GM12864 (cell line): ENCODE results near the gene IGSF21.

ENCODE experiments used
- DNase-seq: peaks from one replicate; pipeline ENCODE4 v3.0.0-alpha.2; 2011; ENCODE audit warnings: low read depth
- H3K4me3 ChIP-seq: 2 replicates; pipeline ENCODE4 v1.5.1; 2011; ENCODE audit warnings: mild to moderate bottlenecking, low read depth, low read length, control low read depth
- TF ChIP-seq, protein P1 (sequence below): IDR thresholded peaks from 2 replicates; pipeline ENCODE4 v1.5.1; 2011; ENCODE audit warnings: low read depth, mild to moderate bottlenecking, moderate library complexity, low read length, control low read depth, inconsistent platforms; ENCODE audit errors: missing control alignments

IGSF21 gene

DNA sequence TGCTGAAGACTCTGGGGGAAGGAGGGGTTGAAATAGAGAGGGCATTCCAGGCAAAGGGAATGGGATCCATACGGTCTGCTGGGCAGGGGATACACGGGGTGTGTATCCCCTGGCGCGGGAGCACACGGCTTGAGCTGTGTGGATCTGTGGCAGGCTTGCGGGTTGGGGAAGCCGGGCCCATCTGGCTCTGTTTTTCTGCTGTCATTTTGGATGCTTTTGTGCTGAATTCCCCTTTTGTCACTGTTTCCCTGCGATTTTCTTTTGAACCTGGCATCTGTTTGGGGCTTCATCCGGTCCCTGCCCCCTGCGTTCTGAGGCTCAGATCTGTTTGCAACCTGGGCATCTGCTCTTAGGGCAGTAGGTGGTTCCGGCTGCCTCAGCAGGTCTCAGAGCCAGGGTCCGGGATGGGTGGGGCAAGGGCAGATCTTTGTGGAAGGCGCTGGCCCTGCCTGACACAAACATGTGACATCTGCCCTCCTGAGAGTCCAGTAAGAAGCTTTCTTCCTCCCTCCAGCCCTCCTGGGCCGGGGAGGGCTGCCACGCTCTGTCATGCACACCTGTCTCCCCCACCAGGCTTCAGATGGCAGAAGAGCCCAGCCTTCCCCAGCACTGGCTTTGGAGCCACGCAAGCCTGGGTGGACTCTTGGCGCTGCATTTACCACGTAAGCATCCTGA is 84.0 kb downstream of the IGSF21 start:
- TF ChIP-seq, protein P1, sequence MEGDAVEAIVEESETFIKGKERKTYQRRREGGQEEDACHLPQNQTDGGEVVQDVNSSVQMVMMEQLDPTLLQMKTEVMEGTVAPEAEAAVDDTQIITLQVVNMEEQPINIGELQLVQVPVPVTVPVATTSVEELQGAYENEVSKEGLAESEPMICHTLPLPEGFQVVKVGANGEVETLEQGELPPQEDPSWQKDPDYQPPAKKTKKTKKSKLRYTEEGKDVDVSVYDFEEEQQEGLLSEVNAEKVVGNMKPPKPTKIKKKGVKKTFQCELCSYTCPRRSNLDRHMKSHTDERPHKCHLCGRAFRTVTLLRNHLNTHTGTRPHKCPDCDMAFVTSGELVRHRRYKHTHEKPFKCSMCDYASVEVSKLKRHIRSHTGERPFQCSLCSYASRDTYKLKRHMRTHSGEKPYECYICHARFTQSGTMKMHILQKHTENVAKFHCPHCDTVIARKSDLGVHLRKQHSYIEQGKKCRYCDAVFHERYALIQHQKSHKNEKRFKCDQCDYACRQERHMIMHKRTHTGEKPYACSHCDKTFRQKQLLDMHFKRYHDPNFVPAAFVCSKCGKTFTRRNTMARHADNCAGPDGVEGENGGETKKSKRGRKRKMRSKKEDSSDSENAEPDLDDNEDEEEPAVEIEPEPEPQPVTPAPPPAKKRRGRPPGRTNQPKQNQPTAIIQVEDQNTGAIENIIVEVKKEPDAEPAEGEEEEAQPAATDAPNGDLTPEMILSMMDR = no peak
- DNase-seq = no peak
- no peak overlapping the region for H3K4me3 ChIP-seq

DNA sequence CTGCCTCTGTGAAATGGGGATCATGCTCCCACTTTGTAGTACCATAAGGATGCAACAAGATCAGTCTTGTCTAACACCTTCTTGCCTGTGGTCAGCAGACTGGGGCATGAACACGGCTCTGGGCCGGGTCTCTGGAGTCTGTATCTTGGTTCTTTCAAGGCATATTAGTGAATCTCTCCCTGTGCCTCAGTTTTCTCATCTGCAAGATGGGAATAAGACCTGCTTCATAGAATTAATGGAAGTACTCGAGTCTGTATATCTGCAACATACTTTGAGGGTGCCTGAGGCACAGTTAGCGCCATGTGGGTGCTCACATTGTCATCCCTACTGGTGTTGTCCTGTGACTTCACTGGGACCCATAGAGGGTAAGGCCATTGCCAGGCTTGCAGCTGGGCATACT is 84.6 kb downstream of the IGSF21 start:
- DNase-seq = no peak
- TF ChIP-seq, protein P1 = no peak
- no peak overlapping the region for H3K4me3 ChIP-seq

DNA sequence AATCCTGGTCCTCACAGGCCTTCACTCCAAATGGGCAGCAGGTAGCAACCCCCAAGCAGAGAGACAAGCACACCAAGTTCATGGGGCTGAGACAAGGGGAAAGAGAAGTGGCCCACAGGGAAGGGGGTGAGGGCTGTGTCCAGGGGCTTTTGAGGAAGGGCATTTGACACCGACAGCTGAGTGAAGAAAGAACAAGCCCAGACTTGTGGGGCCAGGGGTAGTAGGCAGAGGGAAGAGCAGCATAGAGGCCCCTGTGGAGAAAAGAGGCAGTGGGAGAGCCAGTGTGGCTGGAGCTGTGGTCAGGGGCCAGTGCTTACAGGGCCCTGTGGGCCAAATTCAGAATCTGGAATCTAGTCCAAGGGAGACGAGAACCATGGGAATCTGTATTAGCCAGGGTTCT is 85.4 kb downstream of the IGSF21 start:
- no peak for DNase-seq
- no peak overlapping the region for H3K4me3 ChIP-seq
- TF ChIP-seq, protein P1 = no peak

DNA sequence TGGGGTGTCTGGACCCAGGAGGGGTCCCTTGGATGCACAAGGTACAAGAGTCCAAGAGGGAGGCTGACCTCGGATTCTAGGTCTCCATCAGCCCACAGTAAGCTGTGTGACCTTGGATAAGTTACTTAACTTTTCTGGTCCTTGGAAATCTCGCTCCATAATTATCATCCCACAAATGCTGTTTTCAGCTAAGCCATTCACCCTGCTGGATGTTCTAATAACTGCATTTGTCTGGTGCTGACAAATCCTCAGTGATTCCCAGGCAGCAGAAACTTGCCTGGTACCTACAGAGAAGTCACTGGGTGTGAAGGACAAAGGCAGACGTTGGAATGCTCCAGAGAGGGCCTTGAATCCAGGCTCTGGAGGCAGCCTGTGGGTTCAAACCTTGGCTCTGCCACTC is 89.7 kb downstream of the IGSF21 start:
- TF ChIP-seq, protein P1 = peak; percentile 2
- H3K4me3 ChIP-seq = no peak overlapping the region
- no peak for DNase-seq

DNA sequence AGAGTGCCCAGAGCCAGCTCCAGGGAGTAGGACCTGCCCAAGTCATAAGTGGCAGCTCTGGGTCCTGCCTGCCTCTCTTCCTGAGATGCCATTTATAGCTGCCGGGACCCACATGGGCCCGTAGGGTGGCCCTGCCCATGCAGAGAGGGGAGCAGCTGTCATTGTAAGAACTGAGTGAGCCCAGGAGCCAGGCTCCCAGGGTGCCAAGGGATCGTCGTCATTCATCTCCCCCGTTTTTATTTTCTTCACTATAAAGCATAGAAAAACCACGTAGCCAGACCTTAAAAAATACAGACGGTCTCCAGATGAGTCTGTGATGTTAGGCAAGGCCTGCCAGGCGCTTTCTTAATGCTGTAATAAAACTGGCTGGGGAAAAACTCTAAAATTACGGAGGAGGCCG is 90.7 kb downstream of the IGSF21 start:
- H3K4me3 ChIP-seq = no peak overlapping the region
- no peak for DNase-seq
- TF ChIP-seq, protein P1 = no peak

DNA sequence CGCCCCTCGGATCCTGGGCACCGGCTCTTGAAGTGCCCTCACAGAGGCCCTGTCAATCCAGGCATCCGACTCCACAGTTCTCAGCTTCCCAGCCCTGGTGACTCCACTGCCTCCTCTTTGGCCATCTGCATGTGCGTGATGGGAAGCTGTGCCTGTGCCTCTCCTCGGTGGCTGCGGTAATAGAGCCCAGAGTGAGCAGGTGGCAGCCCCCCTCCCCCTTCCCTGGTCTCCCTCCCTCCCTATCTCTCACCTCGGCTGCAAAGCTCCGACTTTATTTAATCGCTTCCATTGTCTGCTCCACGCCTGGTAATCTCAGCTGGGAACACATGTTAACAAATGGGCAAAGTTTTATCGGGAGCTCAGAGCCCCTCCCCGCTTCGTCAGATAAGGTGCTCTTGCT is 91.9 kb downstream of the IGSF21 start:
- DNase-seq = no peak
- H3K4me3 ChIP-seq = no peak overlapping the region
- TF ChIP-seq, protein P1 = no peak

DNA sequence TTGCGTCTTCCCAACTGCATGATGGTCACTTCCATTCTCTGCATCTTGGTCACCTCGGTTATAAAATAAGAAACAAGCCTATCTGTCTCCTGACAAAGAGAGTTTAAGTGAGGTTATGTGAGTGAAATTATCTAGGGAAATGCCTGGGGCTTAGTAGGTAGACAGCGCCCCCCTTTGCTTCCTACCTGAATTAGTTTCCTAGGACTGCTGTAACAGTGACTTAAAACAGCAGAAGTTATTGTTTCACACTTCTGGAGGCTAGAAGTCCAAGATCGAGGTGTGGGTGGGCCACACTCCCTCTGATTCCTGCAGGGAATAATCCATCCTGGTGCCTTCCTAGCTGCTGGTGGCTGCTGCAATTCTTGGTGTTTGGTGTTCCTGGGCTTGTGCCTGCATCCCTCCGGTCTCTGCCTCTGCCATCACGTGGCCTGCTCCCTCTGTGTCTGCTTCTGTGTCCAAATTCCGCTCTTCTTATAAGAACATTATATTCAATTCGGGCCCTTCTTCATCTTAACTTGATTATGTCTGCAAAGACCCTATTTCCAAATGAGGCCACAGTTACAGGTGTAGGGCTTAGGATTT is 92.6 kb downstream of the IGSF21 start:
- no peak for DNase-seq
- TF ChIP-seq, protein P1 = no peak

More for the DNA sequence above, 92.6 kb downstream of the IGSF21 start:
- H3K4me3 ChIP-seq = no peak overlapping the region
